K562 (cell line): ENCODE measurements around the gene COA6. TPM values are rescaled to one million over a fixed set of nuclear protein-coding genes. Genes with fewer than 3 reads are reported as not detected.
A peak's percentile ranks its signal among the peaks of the same experiment; 100 is the strongest.

Source experiments
- CXXC5 ChIP-seq: fragments of 250-450 bp; sonication (Bioruptor Pico); IDR thresholded peaks from 2 replicates; pipeline ENCODE4 v1.8.0; 2022; ENCODE audit warnings: inconsistent platforms, mild to moderate bottlenecking, moderate library complexity
- IRF1 ChIP-seq: sonication (generic); formaldehyde crosslinking; IDR thresholded peaks from 2 replicates; pipeline ENCODE4 v1.8.0; 2022; ENCODE audit warnings: missing genetic modification reagents, mild to moderate bottlenecking, borderline replicate concordance
- JUNB ChIP-seq: fragments of 450-650 bp; formaldehyde crosslinking; conservative IDR thresholded peaks from 2 replicates; pipeline ENCODE4 v1.4.0; 2020; ENCODE audit warnings: mild to moderate bottlenecking
- JUND ChIP-seq, 2 experiments: IDR thresholded peaks; 2 replicates in 1 of 2; 3 replicates in 1 of 2; pipeline ENCODE4 v1.6.1; 2011; ENCODE audit warnings: borderline replicate concordance in 2 of 2, low read depth in 2 of 2, low read length in 2 of 2, improper control_type of control experiment in 1 of 2, missing biosample characterization in 1 of 2, missing genetic modification characterization in 1 of 2, missing genetic modification reagents in 1 of 2
- KDM2B ChIP-seq: fragments of 250-450 bp; sonication (Bioruptor Pico); IDR thresholded peaks from 2 replicates; pipeline ENCODE4 v1.8.0; 2021; ENCODE audit warnings: mild to moderate bottlenecking, moderate library complexity
- KLF16 ChIP-seq: IDR thresholded peaks from 2 replicates; pipeline ENCODE4 v1.6.1; 2016; ENCODE audit warnings: antibody characterized with exemption
- MECOM ChIP-seq: fragments of 250-450 bp; sonication (Bioruptor Pico); IDR thresholded peaks from 2 replicates; pipeline ENCODE4 v1.8.0; 2022; ENCODE audit warnings: inconsistent platforms
- NR4A1 ChIP-seq, 2 experiments: fragments of 250-450 bp in 1 of 2; fragments of 450-650 bp in 1 of 2; sonication (Bioruptor Pico) in 1 of 2; IDR thresholded peaks; 2 replicates each; pipeline versions ENCODE4 v1.4.0 to v1.6.1; 2016 to 2020; ENCODE audit warnings: mild to moderate bottlenecking in 2 of 2, missing compliant biosample characterization in 1 of 2, missing genetic modification characterization in 1 of 2, moderate library complexity in 1 of 2
- RCOR1 ChIP-seq, 2 experiments: IDR thresholded peaks; 2 replicates each; pipeline ENCODE4 v1.6.1; 2012; ENCODE audit warnings: low read depth in 2 of 2, low read length in 2 of 2, borderline replicate concordance in 1 of 2, improper control_type of control experiment in 1 of 2
- RERE ChIP-seq: sonication (generic); formaldehyde crosslinking; IDR thresholded peaks from 2 replicates; pipeline ENCODE4 v1.8.0; 2023; ENCODE audit warnings: missing genetic modification reagents, mild to moderate bottlenecking, borderline replicate concordance
- SMAD4 ChIP-seq: fragments of 250-450 bp; sonication (Bioruptor Pico); conservative IDR thresholded peaks from 2 replicates; pipeline ENCODE4 v1.8.0; 2021; ENCODE audit warnings: inconsistent platforms, mild to moderate bottlenecking, moderate library complexity
- SMC3 ChIP-seq: conservative IDR thresholded peaks from 2 replicates; pipeline ENCODE4 v1.6.1; 2011; ENCODE audit warnings: low read depth, low read length, improper control_type of control experiment; ENCODE audit not compliant: insufficient read depth
- TEAD4 ChIP-seq, 2 experiments: sonication (generic) in 1 of 2; formaldehyde crosslinking in 1 of 2; IDR thresholded peaks; 2 replicates each; pipeline versions ENCODE4 v1.6.1 to v1.8.0; 2012 to 2022; ENCODE audit warnings: borderline replicate concordance in 1 of 2, inconsistent platforms in 1 of 2, low read length in 1 of 2, mild to moderate bottlenecking in 1 of 2, missing genetic modification reagents in 1 of 2
- TRIM28 ChIP-seq: fragments of 450-650 bp; IDR thresholded peaks from 2 replicates; pipeline ENCODE4 v1.6.1; 2017
- ZNF133 ChIP-seq: fragments of 250-450 bp; sonication (Bioruptor Pico); IDR thresholded peaks from 2 replicates; pipeline ENCODE4 v1.4.0; 2020; ENCODE audit warnings: mild to moderate bottlenecking
- ZNF165 ChIP-seq: fragments of 250-450 bp; sonication (Bioruptor Pico); IDR thresholded peaks from 2 replicates; pipeline ENCODE4 v1.4.0; 2020; ENCODE audit warnings: borderline replicate concordance
- ZNF395 ChIP-seq: fragments of 200-800 bp; sonication (Bioruptor generic); IDR thresholded peaks from 2 replicates; pipeline ENCODE4 v1.6.1; 2017; ENCODE audit warnings: missing genetic modification characterization, missing compliant biosample characterization
- polyA plus RNA-seq, 8 experiments: library from polyadenylated mRNA; depleted of rRNA in 4 of 8; stranded (reverse) in 5 of 8; unstranded in 3 of 8; fragments of >200 nt; fragmentation: Nextera tagmentation in 2 of 8; fragmentation: Illumina TruSeq in 1 of 8; extraction: Ambion mirVana in 2 of 8; extraction: Trizol in 1 of 8; gene quantifications; 2 replicates each; pipeline versions ENCODE4 v1.2.1 to v1.2.3, GENCODE V29; 2011 to 2014; ENCODE audit warnings: inconsistent platforms in 1 of 8, missing spikeins in 1 of 8
- total RNA-seq, 7 experiments: library from RNA; depleted of rRNA in 6 of 7; stranded (reverse); fragments of >200 nt in 6 of 7; fragmentation: Illumina TruSeq in 2 of 7; extraction: Trizol in 2 of 7; gene quantifications; 2 replicates each; pipeline versions ENCODE4 v1.2.1 to v1.2.3, GENCODE V29; 2011 to 2021; ENCODE audit warnings: low replicate concordance in 1 of 7

The COA6 gene
- total and polyA plus RNA-seq, 9 of the 15 experiments (the other 6 are each of a cell fraction or from before 2014, with no cell fraction given), result 77.7 to 187 (median 134) TPM

- TF ChIP-seq RERE (CRISPR knock-in tag), result no peak
- TF ChIP-seq SMAD4 (CRISPR knock-in tag), result peak; percentile 23; the same call in 1 of the 2 replicates
- TF ChIP-seq JUND (IDR thresholded peaks at IDR 0.05; ENCODE audit: borderline replicate concordance, low read depth, low read length), result 0 out of 2 replicates have a peak, but pooled peaks have one; percentile 41
- no peak for TF ChIP-seq JUND (tag; IDR thresholded peaks at IDR 0.05; ENCODE audit: borderline replicate concordance, low read depth, low read length)
- no peak for TF ChIP-seq JUNB (CRISPR knock-in tag)
- peak; percentile 50; the same call in 1 of the 2 replicates for TF ChIP-seq SMC3
- peak in 1 of 2 experiments; percentile 61; a peak in 1 of 4 replicates for TF ChIP-seq RCOR1 (IDR thresholded peaks at IDR 0.05; ENCODE audit: borderline replicate concordance in 1 of 2, low read depth in 2 of 2, low read length in 2 of 2)
- 0 out of 2 replicates have a peak, but pooled peaks have one; percentile 10 for TF ChIP-seq TEAD4 (IDR thresholded peaks at IDR 0.05; ENCODE audit: low read length)
- TF ChIP-seq TEAD4 (CRISPR knock-in tag; IDR thresholded peaks at IDR 0.05; ENCODE audit: borderline replicate concordance), result no peak
- TF ChIP-seq ZNF165 (CRISPR knock-in tag), result no peak
- TF ChIP-seq ZNF395 (CRISPR knock-in tag), result 0 out of 2 replicates have a peak, but pooled peaks have one; percentile 23
- TF ChIP-seq ZNF133 (CRISPR knock-in tag), result no peak
- 0 out of 2 replicates have a peak, but pooled peaks have one; percentile 45 for TF ChIP-seq KDM2B (CRISPR knock-in tag)
- peak; percentile 30; the same call in 1 of the 2 replicates for TF ChIP-seq TRIM28
- TF ChIP-seq NR4A1 (CRISPR knock-in tag; IDR thresholded peaks at IDR 0.05), result peak; percentile 27; the same call in 1 of the 2 replicates
- TF ChIP-seq NR4A1 (tag; IDR thresholded peaks at IDR 0.05), result no peak
- peak; percentile 33; the same call in 1 of the 2 replicates for TF ChIP-seq CXXC5 (CRISPR knock-in tag)
- peak; percentile 42; the same call in 1 of the 2 replicates for TF ChIP-seq KLF16
- TF ChIP-seq MECOM (CRISPR knock-in tag), result no peak
- no peak for TF ChIP-seq IRF1
These were observed 46.5 kb upstream of the COA6 start (continued) for GRCh38 chr1:234326497-234327366.
